Lower leg skin (tissue), 3 donors: ENCODE results near the gene RFNG.

ENCODE experiments used
- CTCF ChIP-seq, 3 donors: fragments of 450-650 bp; IDR thresholded peaks; one replicate each; pipeline ENCODE4 v1.5.1; 2016; ENCODE audit warnings: antibody characterized with exemption in 3 of 3, mild to moderate bottlenecking in 3 of 3, moderate library complexity in 2 of 3
- POLR2A ChIP-seq, 2 donors: fragments of 450-650 bp; IDR thresholded peaks; one replicate each; pipeline ENCODE4 v1.6.1; 2016 to 2017; ENCODE audit warnings: antibody characterized with exemption in 2 of 2, mild to moderate bottlenecking in 1 of 2, moderate library complexity in 1 of 2

- TF ChIP-seq CTCF (IDR thresholded peaks at IDR 0.05) (no peak), POLR2A (IDR thresholded peaks at IDR 0.05) (no peak)
These were observed 36.7 kb downstream of the RFNG start for GRCh38 chr17:82014971-82015310.
